ENCODE measurements around the gene ABLIM3.

GRCh38 chr5:149217803-149218155, 76.5 kb downstream of the ABLIM3 start:
- TF ChIP-seq TCF7 (IDR thresholded peaks at IDR 0.05; ENCODE audit: borderline replicate concordance) (no peak), RCOR1 (conservative IDR thresholded peaks at IDR 0.05; ENCODE audit: low read depth, low read length) (no peak), CTCF (IDR thresholded peaks at IDR 0.05 in 2 of 3, conservative IDR thresholded peaks at IDR 0.05 in 1 of 3; ENCODE audit: control insufficient read depth in 2 of 3, extremely low read depth in 1 of 3, insufficient read depth in 1 of 3, low read depth in 3 of 3, low read length in 3 of 3) (no peak), POLR2A (IDR thresholded peaks at IDR 0.05; ENCODE audit: low read depth, low read length) (no peak), POLR2AphosphoS5 (IDR thresholded peaks at IDR 0.05; ENCODE audit: low read length) (no peak), SMAD1 (IDR thresholded peaks at IDR 0.05; ENCODE audit: low read depth, partially characterized antibody) (no peak), EZH2 (IDR thresholded peaks at IDR 0.05; ENCODE audit: borderline replicate concordance, control insufficient read depth, low read depth, low read length) (no peak), REST (IDR thresholded peaks at IDR 0.05; ENCODE audit: low read depth, low read length) (no peak), TCF12 (IDR thresholded peaks at IDR 0.05; ENCODE audit: low read depth, low read length) (no peak), RAD21 (IDR thresholded peaks at IDR 0.05; ENCODE audit: insufficient read depth, low read depth, low read length) (no peak)
